ENCODE results near the gene CNOT8. TPM values are rescaled to one million over a fixed set of nuclear protein-coding genes. Genes with fewer than 3 reads are reported as not detected.
"Not testable (repeated sequence)": the region's sequence is repeated elsewhere in the genome, so short reads cannot be mapped to it uniquely, and the experiment has no call there.

CNOT8 gene
- total RNA-seq (2014; rRNA removed; shearing (Covaris generic)): 63.3 and 96.3 TPM in 2 replicates

DNA sequence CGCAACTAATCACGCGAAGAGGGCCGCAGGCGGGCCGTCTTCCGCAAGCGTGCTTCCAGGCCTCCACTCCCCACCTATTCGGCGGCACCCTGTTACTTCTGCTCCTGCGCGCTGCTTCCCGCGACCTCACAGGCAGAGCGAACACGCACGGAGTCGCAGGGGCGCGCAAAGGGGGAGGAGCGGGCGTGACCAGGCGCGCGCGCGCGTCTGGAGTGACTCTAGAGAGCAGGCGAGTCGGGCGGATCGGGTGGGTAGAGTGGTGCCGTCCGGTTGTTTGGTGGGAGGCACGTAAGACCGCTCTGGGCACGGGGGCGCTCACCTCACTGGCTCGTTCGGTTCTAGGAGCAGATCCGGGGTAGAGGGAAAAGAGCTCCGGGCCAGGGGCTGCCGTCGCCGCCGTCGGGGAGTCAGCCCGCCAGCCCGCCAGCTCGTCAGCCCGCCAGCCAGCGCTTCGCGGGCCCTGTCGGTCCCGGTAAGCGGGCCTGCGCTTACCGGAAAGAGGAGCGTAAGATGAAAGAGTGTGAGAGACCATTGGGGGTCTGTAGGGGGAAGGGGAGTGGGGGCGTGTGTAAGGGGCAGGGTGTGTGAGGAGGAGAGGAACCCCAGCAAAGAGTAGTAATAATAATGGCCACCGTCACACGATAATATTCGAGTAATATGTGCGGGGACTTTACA is at the start of gene CNOT8:
Gene CNOT8 (plus strand): TSS at position 331 of the 675 bp plus-strand sequence. CDS start 4,652 bp downstream, outside the sequence.
- DNase-seq: peak; percentile 94
- H3K36me3 ChIP-seq (replicated peaks; ENCODE audit: control insufficient read depth, insufficient read depth, low read length): peaks cover 3% of the 10 kb centered on the region; the same call in 1 of the 2 replicates
- peak within 1 kb of the TSS; percentile 83 for H3K4me3 ChIP-seq (ENCODE audit: insufficient read depth, low read depth, low read length)
- H3K27me3 ChIP-seq (ENCODE audit: control insufficient read depth, insufficient read depth, low read length): no peaks in the 10 kb centered on the region

- Histone ChIP-seq H3K4me3 (ENCODE audit: insufficient read depth, low read depth, low read length) (no peak overlapping the region), H3K27me3 (ENCODE audit: control insufficient read depth, insufficient read depth, low read length) (no peaks in the 10 kb centered on the region), H3K36me3 (replicated peaks; ENCODE audit: control insufficient read depth, insufficient read depth, low read length) (peaks cover 66% of the 10 kb centered on the region)
- DNase-seq: no peak
Measured at GRCh38 chr5:154811239-154811638, 47.2 kb upstream of the CNOT8 start.

GRCh38 chr5:154811653-154812465 is 46.6 kb upstream of the CNOT8 start:
- peak; percentile 75 for DNase-seq
- H3K36me3 ChIP-seq (replicated peaks; ENCODE audit: control insufficient read depth, insufficient read depth, low read length): peaks cover 60% of the 10 kb centered on the region
- no peaks in the 10 kb centered on the region for H3K27me3 ChIP-seq (ENCODE audit: control insufficient read depth, insufficient read depth, low read length)
- no peak overlapping the region for H3K4me3 ChIP-seq (ENCODE audit: insufficient read depth, low read depth, low read length)

DNA sequence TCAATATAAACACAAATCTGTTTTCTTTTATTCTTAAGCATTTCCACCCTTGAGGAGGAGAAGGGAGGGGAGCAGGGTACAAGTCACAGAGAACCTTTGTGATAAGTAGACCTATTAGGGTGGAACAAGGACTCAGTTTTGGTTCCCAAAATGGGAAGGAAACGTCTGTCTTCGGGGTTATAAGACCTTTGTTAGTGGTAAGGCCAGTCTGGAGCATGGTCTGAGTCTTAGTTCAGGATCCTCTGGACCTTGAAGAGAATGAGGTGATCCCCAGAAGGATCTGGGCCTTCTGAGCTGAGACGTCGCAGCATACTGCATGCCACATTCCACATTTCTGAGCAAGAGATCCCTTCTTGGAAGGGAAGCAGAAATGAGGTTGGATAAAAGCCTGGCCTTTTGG is 45.3 kb upstream of the CNOT8 start:
- Histone ChIP-seq H3K4me3 (ENCODE audit: insufficient read depth, low read depth, low read length) (no peak overlapping the region), H3K36me3 (replicated peaks; ENCODE audit: control insufficient read depth, insufficient read depth, low read length) (peaks cover 60% of the 10 kb centered on the region), H3K27me3 (ENCODE audit: control insufficient read depth, insufficient read depth, low read length) (no peaks in the 10 kb centered on the region)
- no peak for DNase-seq

DNA sequence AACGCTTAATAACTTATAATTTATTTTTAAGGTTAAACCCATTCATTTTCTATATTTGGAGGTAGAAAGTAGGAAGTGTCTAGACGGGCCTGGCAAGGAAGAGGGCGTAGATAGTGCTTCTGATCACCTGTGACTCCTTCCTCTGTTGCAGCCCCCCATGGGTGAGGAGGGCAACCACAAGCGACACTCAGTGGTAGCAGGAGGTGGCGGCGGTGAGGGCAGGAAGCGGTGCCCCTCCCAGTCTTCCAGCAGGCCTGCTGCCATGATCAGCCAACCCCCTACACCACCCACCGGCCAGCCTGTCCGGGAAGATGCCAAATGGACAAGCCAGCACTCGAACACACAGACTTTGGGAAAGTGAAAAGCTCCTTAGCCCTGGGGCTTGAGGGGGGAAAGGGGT is 44.7 kb upstream of the CNOT8 start:
- Histone ChIP-seq H3K4me3 (ENCODE audit: insufficient read depth, low read depth, low read length) (no peak overlapping the region), H3K27me3 (ENCODE audit: control insufficient read depth, insufficient read depth, low read length) (no peaks in the 10 kb centered on the region), H3K36me3 (replicated peaks; ENCODE audit: control insufficient read depth, insufficient read depth, low read length) (peaks cover 55% of the 10 kb centered on the region)
- DNase-seq: no peak

GRCh38 chr5:154815025-154815424 is 43.4 kb upstream of the CNOT8 start:
- H3K27me3 ChIP-seq (ENCODE audit: control insufficient read depth, insufficient read depth, low read length): no peaks in the 10 kb centered on the region
- H3K36me3 ChIP-seq (replicated peaks; ENCODE audit: control insufficient read depth, insufficient read depth, low read length): peaks cover 53% of the 10 kb centered on the region
- DNase-seq: no peak
- H3K4me3 ChIP-seq (ENCODE audit: insufficient read depth, low read depth, low read length): no peak overlapping the region

- DNase-seq: no peak
- H3K27me3 ChIP-seq (ENCODE audit: control insufficient read depth, insufficient read depth, low read length): no peaks in the 10 kb centered on the region
- peaks cover 50% of the 10 kb centered on the region for H3K36me3 ChIP-seq (replicated peaks; ENCODE audit: control insufficient read depth, insufficient read depth, low read length)
- H3K4me3 ChIP-seq (ENCODE audit: insufficient read depth, low read depth, low read length): no peak overlapping the region
Measured at GRCh38 chr5:154815684-154816247, 42.7 kb upstream of the CNOT8 start.

GRCh38 chr5:154816891-154817492 is 41.4 kb upstream of the CNOT8 start:
- Histone ChIP-seq H3K4me3 (ENCODE audit: insufficient read depth, low read depth, low read length) (no peak overlapping the region), H3K27me3 (ENCODE audit: control insufficient read depth, insufficient read depth, low read length) (no peaks in the 10 kb centered on the region), H3K36me3 (replicated peaks; ENCODE audit: control insufficient read depth, insufficient read depth, low read length) (peaks cover 42% of the 10 kb centered on the region)
- DNase-seq: no peak

- Histone ChIP-seq H3K36me3 (replicated peaks; ENCODE audit: control insufficient read depth, insufficient read depth, low read length) (peaks cover 39% of the 10 kb centered on the region), H3K27me3 (ENCODE audit: control insufficient read depth, insufficient read depth, low read length) (no peaks in the 10 kb centered on the region), H3K4me3 (ENCODE audit: insufficient read depth, low read depth, low read length) (no peak overlapping the region)
- DNase-seq: no peak
Measured at GRCh38 chr5:154817815-154818214, 40.6 kb upstream of the CNOT8 start.

GRCh38 chr5:154818471-154819116 is 39.8 kb upstream of the CNOT8 start:
- H3K27me3 ChIP-seq (ENCODE audit: control insufficient read depth, insufficient read depth, low read length): no peaks in the 10 kb centered on the region

GRCh38 chr5:154819546-154819945 is 38.9 kb upstream of the CNOT8 start:
- peaks cover 32% of the 10 kb centered on the region for H3K36me3 ChIP-seq (replicated peaks; ENCODE audit: control insufficient read depth, insufficient read depth, low read length)

More at GRCh38 chr5:154818471-154819116, 39.8 kb upstream of the CNOT8 start:
- Histone ChIP-seq H3K36me3 (replicated peaks; ENCODE audit: control insufficient read depth, insufficient read depth, low read length) (peaks cover 36% of the 10 kb centered on the region), H3K4me3 (ENCODE audit: insufficient read depth, low read depth, low read length) (no peak overlapping the region)
- DNase-seq: no peak

GRCh38 chr5:154820383-154820782 is 38.0 kb upstream of the CNOT8 start:
- Histone ChIP-seq H3K36me3 (replicated peaks; ENCODE audit: control insufficient read depth, insufficient read depth, low read length) (peaks cover 26% of the 10 kb centered on the region), H3K27me3 (ENCODE audit: control insufficient read depth, insufficient read depth, low read length) (no peaks in the 10 kb centered on the region), H3K4me3 (ENCODE audit: insufficient read depth, low read depth, low read length) (no peak overlapping the region)
- no peak for DNase-seq

More at GRCh38 chr5:154819546-154819945, 38.9 kb upstream of the CNOT8 start:
- Histone ChIP-seq H3K27me3 (ENCODE audit: control insufficient read depth, insufficient read depth, low read length) (no peaks in the 10 kb centered on the region), H3K4me3 (ENCODE audit: insufficient read depth, low read depth, low read length) (no peak overlapping the region)
- DNase-seq: no peak

GRCh38 chr5:154822896-154823295 is 35.5 kb upstream of the CNOT8 start:
- not testable (repeated sequence) for H3K4me3 ChIP-seq (ENCODE audit: insufficient read depth, low read depth, low read length); H3K27me3 ChIP-seq (ENCODE audit: control insufficient read depth, insufficient read depth, low read length); DNase-seq
- peaks cover 15% of the 10 kb centered on the region for H3K36me3 ChIP-seq (replicated peaks; ENCODE audit: control insufficient read depth, insufficient read depth, low read length)

DNA sequence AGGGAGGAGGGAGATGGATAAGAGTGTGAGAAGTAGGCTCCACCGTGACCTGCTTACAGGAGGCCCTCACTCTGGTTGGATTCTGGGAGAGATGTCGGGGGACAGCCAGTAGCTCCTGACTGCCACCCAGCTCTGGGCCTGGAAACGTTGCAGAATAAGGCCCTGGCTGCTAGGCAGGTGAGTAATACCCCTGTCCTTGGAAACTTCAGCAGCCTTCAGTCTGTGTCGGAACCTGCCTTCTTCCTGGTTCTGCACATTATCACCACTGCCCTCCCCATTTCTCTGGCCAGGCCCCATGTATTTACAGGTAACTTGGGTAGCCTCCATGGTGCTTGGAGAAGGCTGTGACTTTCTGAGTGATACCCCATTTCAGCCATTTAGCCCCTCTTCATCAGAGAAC is 34.8 kb upstream of the CNOT8 start:
- no peak for DNase-seq
- Histone ChIP-seq H3K27me3 (ENCODE audit: control insufficient read depth, insufficient read depth, low read length) (no peaks in the 10 kb centered on the region), H3K4me3 (ENCODE audit: insufficient read depth, low read depth, low read length) (no peak overlapping the region), H3K36me3 (replicated peaks; ENCODE audit: control insufficient read depth, insufficient read depth, low read length) (peaks cover 16% of the 10 kb centered on the region)
